Ascending aorta (tissue), 2 donors: ENCODE data around the gene ASPDH. TPM values are rescaled to one million over a fixed set of nuclear protein-coding genes. Genes with fewer than 3 reads are reported as not detected.

Source experiments
- DNase-seq, 2 donors: peaks; one replicate each; pipeline ENCODE4 v3.0.0-alpha.2; 2019; ENCODE audit warnings: low spot score in 2 of 2
- H3K27ac ChIP-seq, 2 donors: fragments of 200-600 bp; sonication (generic); one replicate each; pipeline ENCODE4 v1.5.1; 2016 to 2017; ENCODE audit warnings: mild to moderate bottlenecking in 1 of 2
- H3K27me3 ChIP-seq: fragments of 200-600 bp; sonication (generic); one replicate; pipeline ENCODE4 v1.5.1; 2017
- H3K36me3 ChIP-seq, 2 donors: fragments of 200-600 bp; sonication (generic); one replicate each; pipeline ENCODE4 v1.5.1; 2016
- H3K4me1 ChIP-seq, 2 donors: fragments of 200-600 bp; sonication (generic); one replicate each; pipeline ENCODE4 v1.5.1; 2016 to 2017; ENCODE audit warnings: mild to moderate bottlenecking in 1 of 2
- H3K4me3 ChIP-seq, 2 donors: fragments of 200-600 bp; sonication (generic); one replicate each; pipeline ENCODE4 v1.5.1; 2016 to 2017; ENCODE audit warnings: mild to moderate bottlenecking in 1 of 2
- H3K9me3 ChIP-seq, 2 donors: fragments of 200-600 bp; sonication (generic); one replicate each; pipeline ENCODE4 v1.5.1; 2016
- intact Hi-C: fragments of 100-400 bp; cut with DNase I; formaldehyde crosslinking; loops from one replicate; pipeline ENCODE4 v1.15.1; 2023
- total RNA-seq: library from RNA; depleted of rRNA; stranded (reverse); fragments of >200 nt; gene quantifications from one replicate; pipeline ENCODE4 v1.1.0, GENCODE V29; 2016
- TF ChIP-seq, protein P1 (sequence below), 3 experiments: fragments of 200-600 bp in 2 of 3; fragments of 450-650 bp in 1 of 3; sonication (generic) in 2 of 3; IDR thresholded peaks; one replicate each; pipeline ENCODE4 v1.5.1; 2016 to 2019; ENCODE audit warnings: antibody characterized with exemption in 3 of 3, mild to moderate bottlenecking in 1 of 3, moderate library complexity in 1 of 3

Gene ASPDH
- total RNA-seq, 1 donor from 2014 or later, result not detected

DNA sequence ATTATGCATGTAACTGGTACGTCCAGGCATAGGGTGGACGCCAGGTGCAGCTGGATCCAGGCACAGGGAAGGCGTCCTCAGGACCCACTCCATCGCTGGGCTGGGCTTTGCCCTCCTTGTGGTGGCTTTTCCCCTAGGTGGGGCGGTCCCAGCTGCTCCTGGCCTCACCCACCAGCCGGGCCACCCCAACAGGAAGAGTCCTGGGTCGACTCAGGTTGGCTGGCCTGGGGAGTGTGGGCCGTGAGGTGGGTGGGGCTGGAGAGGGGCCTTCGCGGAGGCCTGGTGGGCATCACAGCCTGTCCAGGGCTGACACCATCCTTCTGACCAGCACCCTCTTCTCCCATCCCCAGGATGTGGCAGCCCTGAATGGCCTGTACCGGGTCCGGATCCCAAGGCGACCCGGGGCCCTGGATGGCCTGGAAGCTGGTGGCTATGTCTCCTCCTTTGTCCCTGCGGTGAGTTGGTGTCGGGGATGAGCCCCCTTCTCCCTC, 33.9 kb downstream of the ASPDH start:
- DNase-seq, result no peak
- H3K27me3 ChIP-seq, result no peaks in the 10 kb centered on the region
- H3K4me3 ChIP-seq, result no peak overlapping the region
- H3K36me3 ChIP-seq, result peaks cover 36 to 47% of the 10 kb centered on the region in 2 donors
- H3K4me1 ChIP-seq, result peaks cover 8 to 12% of the 10 kb centered on the region in 2 donors
- no peak overlapping the region for H3K27ac ChIP-seq
- no peaks in the 10 kb centered on the region for H3K9me3 ChIP-seq
- intact Hi-C loops, result loop anchor here (5.0 kb wide), 1 partner anchor 98 kb away; the partner anchor contains the start of gene POLD1
- TF ChIP-seq, protein P1, sequence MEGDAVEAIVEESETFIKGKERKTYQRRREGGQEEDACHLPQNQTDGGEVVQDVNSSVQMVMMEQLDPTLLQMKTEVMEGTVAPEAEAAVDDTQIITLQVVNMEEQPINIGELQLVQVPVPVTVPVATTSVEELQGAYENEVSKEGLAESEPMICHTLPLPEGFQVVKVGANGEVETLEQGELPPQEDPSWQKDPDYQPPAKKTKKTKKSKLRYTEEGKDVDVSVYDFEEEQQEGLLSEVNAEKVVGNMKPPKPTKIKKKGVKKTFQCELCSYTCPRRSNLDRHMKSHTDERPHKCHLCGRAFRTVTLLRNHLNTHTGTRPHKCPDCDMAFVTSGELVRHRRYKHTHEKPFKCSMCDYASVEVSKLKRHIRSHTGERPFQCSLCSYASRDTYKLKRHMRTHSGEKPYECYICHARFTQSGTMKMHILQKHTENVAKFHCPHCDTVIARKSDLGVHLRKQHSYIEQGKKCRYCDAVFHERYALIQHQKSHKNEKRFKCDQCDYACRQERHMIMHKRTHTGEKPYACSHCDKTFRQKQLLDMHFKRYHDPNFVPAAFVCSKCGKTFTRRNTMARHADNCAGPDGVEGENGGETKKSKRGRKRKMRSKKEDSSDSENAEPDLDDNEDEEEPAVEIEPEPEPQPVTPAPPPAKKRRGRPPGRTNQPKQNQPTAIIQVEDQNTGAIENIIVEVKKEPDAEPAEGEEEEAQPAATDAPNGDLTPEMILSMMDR (IDR thresholded peaks at IDR 0.05), result no peak

DNA sequence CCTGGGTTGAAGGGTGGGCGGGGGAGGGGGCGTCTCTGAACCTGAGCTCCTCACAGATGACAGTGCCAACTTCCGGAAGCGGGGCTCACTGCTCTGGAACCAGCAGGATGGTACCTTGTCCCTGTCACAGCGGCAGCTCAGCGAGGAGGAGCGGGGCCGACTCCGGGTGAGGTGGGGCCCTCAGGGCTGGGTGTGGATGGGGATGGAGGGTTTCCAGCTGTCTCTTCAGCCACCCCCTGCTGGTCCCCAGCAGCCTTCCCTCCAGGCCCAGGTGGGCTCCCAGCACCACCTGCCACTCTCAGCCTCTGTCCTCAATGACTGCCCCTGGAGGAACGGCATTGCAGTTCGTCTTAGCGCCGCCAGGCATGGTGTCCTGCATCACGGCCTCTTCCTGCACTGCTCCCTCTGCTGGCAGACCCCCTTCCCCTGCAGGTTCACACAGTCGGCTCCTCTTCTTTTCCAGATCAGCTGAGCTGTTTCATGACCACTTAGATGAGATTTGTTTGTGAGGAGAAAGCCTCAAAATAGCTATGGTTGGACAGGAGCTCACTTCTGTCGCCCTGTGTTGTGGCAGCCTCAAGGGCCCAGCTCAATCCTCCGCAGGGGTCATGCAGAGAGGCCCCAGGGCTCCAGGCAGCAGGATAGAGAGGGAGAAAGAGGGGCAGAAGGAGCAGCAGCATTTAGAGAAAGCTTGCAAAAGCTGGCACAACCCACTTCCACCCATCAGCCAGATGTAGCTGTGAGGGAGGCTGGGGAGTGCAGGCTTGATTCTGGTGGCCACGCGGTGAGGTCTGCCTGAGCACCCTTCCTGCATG, 34.6 kb downstream of the ASPDH start:
- no peak for DNase-seq
- H3K27me3 ChIP-seq, result no peaks in the 10 kb centered on the region
- TF ChIP-seq, protein P1 (IDR thresholded peaks at IDR 0.05), result no peak
- intact Hi-C loops, result loop anchor here (5.0 kb wide), 1 partner anchor 97 kb away; the partner anchor contains the start of gene POLD1
- peaks cover 8 to 12% of the 10 kb centered on the region in 2 donors for H3K4me1 ChIP-seq
- H3K27ac ChIP-seq, result no peak overlapping the region
- no peak overlapping the region for H3K4me3 ChIP-seq
- no peaks in the 10 kb centered on the region for H3K9me3 ChIP-seq
- H3K36me3 ChIP-seq, result peaks cover 36 to 47% of the 10 kb centered on the region in 2 donors

DNA sequence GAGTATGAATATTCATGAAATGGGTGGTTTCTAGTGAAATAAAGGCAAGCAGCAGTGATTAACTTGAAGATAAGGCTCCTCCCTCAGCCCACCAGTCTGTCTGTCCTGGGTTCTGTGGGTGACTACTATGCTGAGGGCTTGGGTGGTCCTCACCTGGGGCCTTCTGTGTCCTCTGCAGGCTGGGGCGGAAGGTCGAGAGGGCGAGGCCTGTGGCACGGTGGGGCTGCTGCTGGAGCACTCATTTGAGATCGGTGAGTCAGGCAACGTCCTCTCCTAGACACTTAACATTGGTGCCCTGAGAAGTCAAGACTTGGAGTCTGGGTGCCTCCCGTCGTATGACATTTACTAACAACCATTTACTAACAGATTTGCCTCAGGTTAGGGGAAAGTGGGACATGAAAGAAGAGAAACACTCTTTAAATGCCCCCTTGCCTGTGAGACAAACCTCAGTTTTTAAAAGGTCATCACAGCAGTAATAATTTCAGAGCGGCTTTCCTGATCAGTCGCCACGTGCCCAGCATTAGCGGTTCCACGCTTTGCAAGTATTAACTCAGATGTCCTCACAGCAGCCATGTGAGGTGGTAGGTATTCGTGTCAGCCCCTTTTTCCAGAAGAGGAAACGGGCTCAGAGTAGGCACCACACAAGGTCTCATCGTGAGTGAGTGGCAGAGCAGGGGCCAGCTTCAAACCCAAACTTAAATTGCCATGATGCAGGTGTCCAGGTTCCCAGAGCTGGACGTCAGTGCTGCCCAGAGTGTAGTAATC, 35.8 kb downstream of the ASPDH start:
- peaks cover 8 to 12% of the 10 kb centered on the region in 2 donors for H3K4me1 ChIP-seq
- no peak for DNase-seq
- peak overlapping the region in 1 of 2 donors; percentile 91 for H3K4me3 ChIP-seq
- TF ChIP-seq, protein P1 (IDR thresholded peaks at IDR 0.05), result no peak
- intact Hi-C loops, result loop anchor here (5.0 kb wide), 1 partner anchor 96 kb away; the partner anchor contains the start of gene POLD1
- no peaks in the 10 kb centered on the region for H3K9me3 ChIP-seq
- H3K36me3 ChIP-seq, result peaks cover 35 to 40% of the 10 kb centered on the region in 2 donors
- H3K27ac ChIP-seq, result no peak overlapping the region
- H3K27me3 ChIP-seq, result no peaks in the 10 kb centered on the region

DNA sequence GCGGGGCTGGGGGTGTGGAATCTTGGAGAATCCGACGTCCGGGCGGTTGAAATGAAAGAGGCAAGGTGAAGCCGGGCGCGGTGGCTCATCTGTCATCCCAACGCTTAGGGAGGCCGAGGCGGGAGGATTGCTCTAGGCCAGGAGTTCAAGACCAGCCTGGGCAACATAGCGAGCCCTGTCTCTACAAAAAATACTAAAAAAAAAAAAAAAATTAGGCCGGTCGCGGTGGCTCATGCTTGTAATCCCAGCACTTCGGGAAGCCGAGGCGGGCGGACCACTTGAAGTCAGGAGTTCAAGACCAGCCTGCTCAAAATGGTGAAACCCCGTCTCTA, 36.8 kb downstream of the ASPDH start:
- intact Hi-C loops, result loop anchor here (1.0 to 5.0 kb wide), 2 partner anchors 34 to 95 kb away; partner anchors contain the start of genes JOSD2 and POLD1
- Histone ChIP-seq H3K27ac (peak overlapping the region in 1 of 2 donors; percentile 41), H3K4me1 (peaks cover 8 to 12% of the 10 kb centered on the region in 2 donors), H3K9me3 (no peaks in the 10 kb centered on the region), H3K4me3 (peak overlapping the region; percentile 91 to 96), H3K27me3 (no peaks in the 10 kb centered on the region), H3K36me3 (peaks cover 27 to 30% of the 10 kb centered on the region in 2 donors)
- TF ChIP-seq, protein P1 (IDR thresholded peaks at IDR 0.05), result no peak
- no peak for DNase-seq

DNA sequence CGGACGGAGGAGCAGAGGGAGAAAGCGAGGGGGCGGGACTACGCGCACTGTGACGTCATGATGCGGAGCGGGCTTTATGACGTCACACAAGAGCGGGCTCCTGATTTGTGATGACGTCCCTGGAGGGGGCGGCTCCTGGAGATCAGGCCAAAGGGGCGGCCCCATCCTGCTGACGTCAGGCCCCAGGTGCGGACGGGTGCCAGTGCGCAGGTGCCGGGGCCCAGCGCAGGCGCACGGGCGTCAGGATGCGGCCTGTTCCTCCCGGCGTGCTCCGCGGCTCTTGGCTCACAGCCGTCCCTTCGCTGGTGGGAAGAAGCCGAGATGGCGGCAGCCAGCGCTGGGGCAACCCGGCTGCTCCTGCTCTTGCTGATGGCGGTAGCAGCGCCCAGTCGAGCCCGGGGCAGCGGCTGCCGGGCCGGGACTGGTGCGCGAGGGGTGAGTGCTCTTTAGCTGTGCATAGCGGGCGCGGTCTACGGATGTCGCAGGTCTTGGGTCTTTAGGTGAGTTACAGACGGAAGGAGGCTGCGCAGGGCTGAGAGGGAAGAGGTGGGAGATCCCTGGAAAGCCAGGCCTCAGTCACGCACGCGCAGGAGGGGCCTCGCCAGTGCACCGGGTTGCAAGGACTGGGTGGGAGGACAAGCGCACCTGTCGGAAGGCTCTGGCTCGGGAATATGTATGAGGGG, 37.3 kb downstream of the ASPDH start, which contains the start of the genes EMC10 and GARIN5A:
TSS of gene EMC10 (plus strand) at position 284 of the 683 bp plus-strand sequence. CDS start at position 322, 38 bp downstream.
TSS of gene GARIN5A (minus strand) at position 625 of the 683 bp plus-strand sequence. CDS start at position 165, 460 bp downstream.
- intact Hi-C loops, result loop anchor here (1.0 to 5.0 kb wide), 2 partner anchors 35 to 94 kb away; partner anchors contain the start of genes JOSD2 and POLD1
- Histone ChIP-seq H3K9me3 (no peaks in the 10 kb centered on the region), H3K4me1 (peaks cover 8 to 12% of the 10 kb centered on the region in 2 donors), H3K27me3 (no peaks in the 10 kb centered on the region), H3K36me3 (peaks cover 22 to 25% of the 10 kb centered on the region in 2 donors), H3K4me3 (peak within 1 kb of the TSS; percentile 91 to 96), H3K27ac (peak within 1 kb of the TSS; percentile 41 to 55)
- peak; percentile 65 to 93 for DNase-seq
- TF ChIP-seq, protein P1 (IDR thresholded peaks at IDR 0.05), result no peak
